ENCODE data around the gene ENAH.

The ENAH gene

DNA sequence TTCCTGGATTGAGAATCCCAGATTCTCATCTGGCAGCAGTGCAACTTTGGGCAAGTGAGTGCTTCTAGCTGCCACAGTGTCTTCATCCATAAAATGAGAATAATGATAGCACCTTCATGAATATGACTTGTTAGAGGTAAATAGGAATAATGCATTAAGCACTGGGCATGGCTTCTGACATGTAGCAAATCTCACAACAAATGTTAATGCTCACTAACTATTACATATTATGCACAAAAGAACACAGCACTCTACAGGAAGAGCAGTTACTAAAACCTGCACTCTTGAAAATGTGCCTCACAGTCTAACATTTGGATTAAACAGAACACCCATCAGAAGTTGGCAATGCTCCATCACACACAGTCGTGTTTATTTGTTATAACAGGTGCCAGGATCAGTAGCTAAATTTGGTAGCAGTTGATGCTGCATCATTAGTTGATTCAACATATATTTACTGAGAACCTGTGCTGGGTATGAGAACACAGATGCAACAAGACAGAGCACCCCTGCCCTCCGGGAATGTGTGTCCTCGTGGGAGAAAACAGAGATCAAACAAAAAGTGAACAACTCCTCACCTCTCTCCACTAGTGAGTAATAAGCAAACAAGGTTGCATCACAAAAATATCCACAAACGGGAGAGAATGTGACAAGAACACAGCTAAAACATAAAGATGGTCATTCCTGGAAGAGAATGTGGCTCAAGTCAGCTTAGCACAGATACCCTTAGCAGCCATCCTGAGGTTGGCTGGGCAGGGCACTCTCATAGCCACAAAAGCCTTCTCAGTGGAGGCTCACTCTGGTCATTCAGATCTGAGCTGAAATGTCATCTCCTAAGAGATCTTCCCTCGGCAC is 198.9 kb downstream of the ENAH start:
- DNase-seq (ENCODE audit: low spot score), result no peak

- no peak for DNase-seq (ENCODE audit: low spot score)
These were observed 200.9 kb downstream of the ENAH start for GRCh38 chr1:225451840-225452515.

DNA sequence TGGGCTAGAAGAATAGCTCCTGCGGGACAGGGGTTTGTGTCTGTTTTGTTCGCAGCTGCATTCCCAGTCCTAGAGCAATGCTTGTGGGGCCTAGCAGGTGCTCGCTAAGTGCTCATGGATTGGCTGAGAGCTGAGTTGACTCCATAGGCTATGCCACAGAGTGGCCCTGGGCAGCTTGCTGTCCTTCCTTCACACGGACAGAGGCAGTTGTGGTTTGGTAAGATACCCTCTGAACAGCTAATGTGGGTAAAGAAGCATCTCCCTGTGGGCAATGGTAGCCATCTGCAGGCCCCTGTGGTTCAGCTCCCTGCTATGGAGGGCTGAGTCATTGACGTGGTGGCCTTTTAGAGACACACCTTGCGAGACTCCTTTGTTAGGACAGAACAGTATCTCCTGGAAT is 201.6 kb downstream of the ENAH start:
- DNase-seq (ENCODE audit: low spot score), result no peak

DNA sequence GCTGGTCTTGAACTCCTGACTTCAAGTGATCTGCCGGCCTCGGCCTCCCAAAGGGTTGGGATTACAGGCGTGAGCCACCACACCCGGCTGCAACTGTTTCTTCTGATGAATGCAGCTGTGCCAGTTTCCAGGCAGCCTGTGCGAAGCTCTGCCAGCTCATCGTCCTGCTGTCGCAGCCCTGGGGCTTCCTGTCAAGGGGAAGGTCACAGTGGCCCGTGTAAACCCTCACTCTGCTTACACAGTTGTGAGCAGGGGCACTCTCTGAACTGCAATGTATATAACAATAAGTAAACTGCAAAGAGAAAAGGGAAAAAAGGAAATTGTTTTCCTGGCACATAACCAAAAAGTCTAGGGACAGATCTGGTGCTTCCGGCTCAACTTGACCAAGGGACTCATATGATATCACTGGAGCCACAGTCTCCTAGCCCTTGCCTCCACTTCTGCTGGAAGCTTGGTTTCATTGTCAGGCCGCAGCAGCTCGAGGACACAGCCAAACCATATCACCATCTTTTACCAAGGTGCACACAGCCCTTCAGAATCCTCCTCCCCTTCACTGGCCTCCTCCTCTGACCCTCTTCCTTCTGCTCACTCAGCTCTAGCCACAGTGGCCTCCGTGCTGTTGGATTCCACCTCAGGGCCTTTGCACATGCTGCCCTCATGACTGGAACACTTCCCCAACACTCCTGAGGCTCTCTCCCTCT is 202.3 kb downstream of the ENAH start:
- no peak for DNase-seq (ENCODE audit: low spot score)

DNA sequence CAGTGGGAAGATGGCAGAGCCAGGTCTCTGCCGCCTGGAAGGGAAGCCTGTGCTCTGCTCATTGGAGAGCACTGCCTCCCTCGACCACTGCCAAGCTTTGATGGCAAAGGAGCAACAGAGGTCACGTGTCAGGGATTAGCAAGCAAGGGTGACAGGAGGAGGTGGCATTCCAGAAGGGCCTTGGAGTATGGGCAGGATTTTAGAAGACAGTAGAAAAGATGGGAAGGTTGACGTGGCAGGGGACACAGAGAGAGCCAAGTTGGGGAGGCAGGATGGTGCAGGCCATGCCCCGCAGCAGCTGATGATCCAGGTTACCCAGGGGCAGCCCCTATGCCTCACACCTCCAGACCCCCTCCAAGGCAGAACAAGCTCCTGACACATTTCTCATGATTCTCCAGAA is 203.1 kb downstream of the ENAH start:
- no peak for DNase-seq (ENCODE audit: low spot score)

DNA sequence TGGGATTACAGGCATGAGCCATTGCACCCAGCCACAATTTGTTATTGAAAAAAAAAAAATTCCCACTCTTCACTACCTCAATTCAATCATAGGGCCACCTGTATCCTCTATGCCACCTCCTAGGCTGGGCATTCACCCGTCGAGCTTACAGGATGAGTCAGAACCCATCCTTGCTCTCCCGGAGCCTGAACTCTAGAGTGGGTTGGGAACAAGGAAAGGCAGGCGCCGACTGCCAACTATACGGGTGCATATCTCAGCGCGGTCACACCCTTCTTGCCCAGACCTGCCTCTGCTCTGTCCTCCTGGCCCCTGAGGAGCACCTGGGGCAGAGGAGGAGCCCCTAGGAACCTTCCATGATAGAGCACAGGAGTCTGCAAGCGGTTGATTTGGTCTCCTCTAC is 203.7 kb downstream of the ENAH start:
- no peak for DNase-seq (ENCODE audit: low spot score)

- peak; percentile 84 for DNase-seq (ENCODE audit: low spot score)
These were observed 204.6 kb downstream of the ENAH start for GRCh38 chr1:225448146-225448805.

- peak; percentile 84 for DNase-seq (ENCODE audit: low spot score)
These were observed 205.3 kb downstream of the ENAH start for GRCh38 chr1:225447650-225448089.

GRCh38 chr1:225446981-225447615 is 205.8 kb downstream of the ENAH start:
- no peak for DNase-seq (ENCODE audit: low spot score)

GRCh38 chr1:225446595-225446960 is 206.3 kb downstream of the ENAH start:
- no peak for DNase-seq (ENCODE audit: low spot score)

DNA sequence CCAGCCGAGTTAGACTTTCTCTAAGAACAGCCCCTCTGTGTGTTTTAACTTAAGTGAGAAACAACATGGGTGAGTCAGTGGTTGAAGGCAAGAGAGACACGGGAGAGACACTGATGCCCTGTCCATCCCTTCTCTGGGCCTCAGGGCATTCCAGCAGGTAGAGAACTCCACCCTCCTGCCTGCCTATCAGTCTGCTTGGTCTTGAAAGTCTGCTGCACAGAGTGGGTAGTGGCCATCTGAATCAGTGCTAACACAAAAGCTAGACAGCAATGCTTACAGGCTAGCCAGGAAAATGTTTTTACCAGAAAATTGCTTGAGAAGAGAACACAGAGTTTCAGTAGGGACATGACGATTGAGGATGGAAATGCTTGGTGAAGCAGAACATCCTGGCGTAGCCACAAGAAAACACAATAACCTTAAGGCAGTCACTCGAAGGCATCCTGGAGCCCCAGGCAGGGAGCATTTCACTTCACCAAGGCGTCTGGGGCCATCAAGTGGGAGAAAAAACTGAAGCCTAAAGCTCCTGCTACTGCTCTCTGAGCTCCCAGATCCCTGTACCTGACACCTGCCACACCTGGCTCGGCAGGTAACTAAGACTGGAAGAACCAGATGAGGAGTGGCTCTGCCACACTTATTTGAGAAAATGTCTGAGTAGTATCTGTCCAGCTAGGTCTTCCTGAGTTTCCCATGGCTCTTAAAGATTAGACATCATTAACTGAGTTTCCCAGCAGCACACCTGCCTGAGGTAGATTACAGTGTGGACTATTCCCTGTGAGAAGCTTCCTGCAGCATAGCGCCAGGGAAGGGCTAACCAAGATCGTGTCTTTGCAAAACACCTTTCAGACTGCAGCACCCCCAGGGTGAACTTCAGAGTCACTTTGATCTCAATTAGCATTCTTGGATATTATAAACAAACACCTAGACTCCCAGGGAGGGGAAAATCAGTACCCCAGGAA is 207.0 kb downstream of the ENAH start:
- no peak for DNase-seq (ENCODE audit: low spot score)

DNA sequence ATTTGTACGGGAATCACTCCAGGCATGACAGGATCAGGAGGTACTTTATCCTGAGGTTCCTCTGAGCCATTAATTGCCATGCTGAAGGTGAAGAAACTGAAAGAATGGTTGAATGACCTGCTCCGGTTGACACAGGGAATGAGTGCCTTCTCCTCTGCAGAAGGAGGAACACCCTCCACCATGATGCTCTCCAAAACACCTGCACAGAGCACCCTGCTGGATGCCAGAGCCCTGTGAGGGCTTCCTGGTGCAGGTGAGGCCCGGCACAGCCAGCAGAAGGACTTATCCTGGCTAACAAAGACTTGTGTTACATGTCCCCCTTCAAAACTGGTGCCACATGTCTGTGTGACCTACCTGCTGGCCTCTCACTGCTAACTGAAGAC is 210.8 kb downstream of the ENAH start:
- DNase-seq (ENCODE audit: low spot score), result no peak

DNA sequence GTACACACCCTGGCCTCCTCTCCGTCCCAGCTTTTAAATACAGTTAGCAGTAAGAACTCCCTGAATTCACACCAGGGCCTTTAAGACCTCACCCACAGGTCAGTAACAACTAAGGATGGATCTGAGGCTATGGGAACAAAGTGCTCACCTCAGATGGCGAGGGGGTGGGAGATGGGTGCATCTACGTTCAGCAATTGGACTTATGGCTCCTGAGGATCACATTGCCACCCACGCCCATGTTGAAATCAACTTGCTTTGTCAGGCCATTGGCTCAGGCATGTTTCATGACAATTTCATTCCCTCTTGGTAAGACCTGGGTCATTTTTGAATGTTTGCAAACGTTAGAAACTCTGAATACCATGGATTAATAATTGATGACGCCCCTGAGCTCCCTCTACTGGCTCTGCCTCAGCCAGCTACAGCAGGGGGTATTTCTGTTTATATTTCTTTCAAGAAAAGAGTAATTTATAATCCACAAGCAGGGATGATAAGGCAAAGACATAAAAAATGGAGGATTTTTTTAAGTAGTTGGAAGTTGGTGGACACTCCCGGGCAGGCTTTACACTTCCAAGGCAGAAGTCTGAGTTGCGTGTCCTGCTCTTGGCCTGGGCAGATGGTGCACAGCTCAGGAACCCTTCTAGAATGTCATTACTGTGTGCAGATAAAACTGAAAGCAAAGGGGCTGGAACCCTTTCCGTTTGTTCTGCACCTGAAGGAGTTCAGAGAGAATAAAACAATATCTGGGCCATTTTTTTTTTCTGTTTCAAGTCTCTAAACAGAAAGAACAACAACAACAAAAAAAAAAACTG is 211.4 kb downstream of the ENAH start:
- DNase-seq (ENCODE audit: low spot score), result no peak

DNA sequence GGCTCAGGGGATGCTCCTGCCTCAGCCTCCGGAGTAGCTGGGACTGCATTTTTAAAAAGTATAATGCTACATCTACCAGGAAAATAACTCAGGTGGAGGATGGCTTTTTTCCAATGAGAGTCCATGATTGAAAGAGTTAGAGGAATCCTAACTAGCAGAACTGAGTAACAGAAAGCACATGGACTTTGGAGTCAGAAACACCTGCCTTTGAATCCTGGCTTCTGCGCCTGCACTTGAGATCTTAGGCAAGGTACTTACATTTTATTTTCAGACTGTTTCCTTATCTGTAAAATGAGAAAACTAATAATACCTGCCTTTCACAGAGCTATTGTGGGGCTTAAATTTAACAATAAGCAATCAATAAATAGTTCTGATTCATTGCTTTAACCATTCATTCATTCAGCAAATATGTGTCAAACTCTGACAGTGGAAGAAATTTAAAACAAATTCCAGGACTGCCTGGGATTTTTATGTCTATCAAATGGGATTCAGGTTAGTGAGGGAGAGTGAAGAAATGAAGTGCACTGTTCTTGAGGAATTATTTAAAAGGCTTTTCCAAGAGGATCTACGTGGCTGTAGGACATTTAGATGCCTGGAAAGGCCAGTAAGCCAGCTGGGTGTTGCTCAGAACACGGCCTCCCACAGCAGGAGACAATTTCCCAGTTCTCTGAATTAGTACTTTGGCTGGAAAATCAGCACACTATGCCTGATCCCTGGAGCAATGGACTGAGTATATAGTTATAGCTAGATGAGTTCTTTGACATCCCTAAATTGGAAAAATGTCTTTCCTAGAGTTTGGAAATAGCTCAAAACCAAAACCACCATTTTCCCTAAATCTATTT is 212.3 kb downstream of the ENAH start:
- DNase-seq (ENCODE audit: low spot score), result no peak

GRCh38 chr1:225437710-225438437 is 215.0 kb downstream of the ENAH start:
- DNase-seq (ENCODE audit: low spot score), result no peak

Data from globus pallidus (tissue), 1 donor.